ENCODE results near the gene IRX4. TPM values are rescaled to one million over a fixed set of nuclear protein-coding genes. Genes with fewer than 3 reads are reported as not detected.

The IRX4 gene
- polyA plus RNA-seq, 1 of the 3 experiments (the other 2 are of a cell fraction), result not detected

DNA sequence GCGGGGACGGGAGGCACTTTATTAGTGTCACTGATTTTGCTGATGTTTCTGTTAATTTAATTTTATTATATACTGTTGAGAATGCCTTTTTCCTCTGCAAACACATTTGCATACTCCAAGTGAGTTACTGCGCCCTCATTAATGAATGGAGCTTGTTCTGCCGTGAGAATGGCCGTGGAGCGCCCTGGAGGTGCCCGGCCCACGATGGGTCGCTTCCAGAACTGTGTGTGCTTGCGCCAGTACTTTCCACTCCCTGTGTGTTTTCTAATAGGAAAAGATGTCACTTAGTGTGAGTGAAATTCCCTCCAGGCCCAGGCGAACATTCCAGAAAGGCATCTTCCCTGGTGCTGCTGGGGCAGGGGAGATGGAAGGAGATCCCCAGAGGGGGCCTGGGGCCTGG is 51.5 kb downstream of the IRX4 start:
- no peak overlapping the region for H3K27ac ChIP-seq (ENCODE audit: low read depth in 2 of 2, low read length in 1 of 2)
- TF ChIP-seq FOXJ3 (CRISPR knock-in tag; IDR thresholded peaks at IDR 0.05) (no peak), RXRA (IDR thresholded peaks at IDR 0.05; ENCODE audit: borderline replicate concordance, low read depth) (no peak), TCF12 (IDR thresholded peaks at IDR 0.05) (no peak), SMC3 (IDR thresholded peaks at IDR 0.05; ENCODE audit: low read depth, low read length) (no peak), FOXM1 (IDR thresholded peaks at IDR 0.05; ENCODE audit: low read depth) (no peak), YY1 (IDR thresholded peaks at IDR 0.05; ENCODE audit: low read depth) (no peak), EZH2phosphoT487 (IDR thresholded peaks at IDR 0.05; ENCODE audit: borderline replicate concordance, low read depth) (no peak), SIN3A (IDR thresholded peaks at IDR 0.05; ENCODE audit: borderline replicate concordance, low read depth, low read length) (no peak), JUND (IDR thresholded peaks at IDR 0.05) (no peak), RCOR1 (IDR thresholded peaks at IDR 0.05; ENCODE audit: low read length) (no peak), NRF1 (IDR thresholded peaks at IDR 0.05; ENCODE audit: low read depth, low read length) (no peak)
- TF ChIP-seq, protein P1, sequence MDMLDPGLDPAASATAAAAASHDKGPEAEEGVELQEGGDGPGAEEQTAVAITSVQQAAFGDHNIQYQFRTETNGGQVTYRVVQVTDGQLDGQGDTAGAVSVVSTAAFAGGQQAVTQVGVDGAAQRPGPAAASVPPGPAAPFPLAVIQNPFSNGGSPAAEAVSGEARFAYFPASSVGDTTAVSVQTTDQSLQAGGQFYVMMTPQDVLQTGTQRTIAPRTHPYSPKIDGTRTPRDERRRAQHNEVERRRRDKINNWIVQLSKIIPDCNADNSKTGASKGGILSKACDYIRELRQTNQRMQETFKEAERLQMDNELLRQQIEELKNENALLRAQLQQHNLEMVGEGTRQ (IDR thresholded peaks at IDR 0.05; ENCODE audit: borderline replicate concordance, low read depth, low read length), result no peak
- TF ChIP-seq, protein P2, sequence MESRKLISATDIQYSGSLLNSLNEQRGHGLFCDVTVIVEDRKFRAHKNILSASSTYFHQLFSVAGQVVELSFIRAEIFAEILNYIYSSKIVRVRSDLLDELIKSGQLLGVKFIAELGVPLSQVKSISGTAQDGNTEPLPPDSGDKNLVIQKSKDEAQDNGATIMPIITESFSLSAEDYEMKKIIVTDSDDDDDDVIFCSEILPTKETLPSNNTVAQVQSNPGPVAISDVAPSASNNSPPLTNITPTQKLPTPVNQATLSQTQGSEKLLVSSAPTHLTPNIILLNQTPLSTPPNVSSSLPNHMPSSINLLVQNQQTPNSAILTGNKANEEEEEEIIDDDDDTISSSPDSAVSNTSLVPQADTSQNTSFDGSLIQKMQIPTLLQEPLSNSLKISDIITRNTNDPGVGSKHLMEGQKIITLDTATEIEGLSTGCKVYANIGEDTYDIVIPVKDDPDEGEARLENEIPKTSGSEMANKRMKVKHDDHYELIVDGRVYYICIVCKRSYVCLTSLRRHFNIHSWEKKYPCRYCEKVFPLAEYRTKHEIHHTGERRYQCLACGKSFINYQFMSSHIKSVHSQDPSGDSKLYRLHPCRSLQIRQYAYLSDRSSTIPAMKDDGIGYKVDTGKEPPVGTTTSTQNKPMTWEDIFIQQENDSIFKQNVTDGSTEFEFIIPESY (IDR thresholded peaks at IDR 0.05; ENCODE audit: borderline replicate concordance, low read depth), result no peak
- peaks cover 47% of the 10 kb centered on the region for H3K27me3 ChIP-seq (ENCODE audit: insufficient read depth)
- H3K4me3 ChIP-seq (ENCODE audit: low read depth in 2 of 2, low read length in 1 of 2), result no peak overlapping the region
- H3K4me2 ChIP-seq, result no peak overlapping the region
- DNase-seq, result no peak
- H3K9ac ChIP-seq, result no peak overlapping the region
- no peak overlapping the region for H2AFZ ChIP-seq (ENCODE audit: low read depth)
- no peaks in the 10 kb centered on the region for H3K36me3 ChIP-seq (replicated peaks in 1 of 2; ENCODE audit: control insufficient read depth in 1 of 2, insufficient read depth in 2 of 2, low read length in 1 of 2)
- H3K4me1 ChIP-seq (ENCODE audit: control insufficient read depth in 1 of 2, insufficient read depth in 2 of 2, low read depth in 1 of 2, low read length in 1 of 2), result no peaks in the 10 kb centered on the region
- H3K79me2 ChIP-seq (ENCODE audit: insufficient read depth), result no peaks in the 10 kb centered on the region
- no peaks in the 10 kb centered on the region for H4K20me1 ChIP-seq (ENCODE audit: insufficient read depth)
- ChIA-PET POLR2A (no interaction called here), CTCF (no interaction called here)
- no peaks in the 10 kb centered on the region for H3F3A ChIP-seq (replicated peaks; ENCODE audit: insufficient read depth)
- H3K9me2 ChIP-seq, result no peaks in the 10 kb centered on the region
- no peaks in the 10 kb centered on the region for H3K9me3 ChIP-seq
- WGBS (ENCODE audit: low lambda C conversion rate), result 91% methylated on average over 10 of the region's 11 CpGs

DNA sequence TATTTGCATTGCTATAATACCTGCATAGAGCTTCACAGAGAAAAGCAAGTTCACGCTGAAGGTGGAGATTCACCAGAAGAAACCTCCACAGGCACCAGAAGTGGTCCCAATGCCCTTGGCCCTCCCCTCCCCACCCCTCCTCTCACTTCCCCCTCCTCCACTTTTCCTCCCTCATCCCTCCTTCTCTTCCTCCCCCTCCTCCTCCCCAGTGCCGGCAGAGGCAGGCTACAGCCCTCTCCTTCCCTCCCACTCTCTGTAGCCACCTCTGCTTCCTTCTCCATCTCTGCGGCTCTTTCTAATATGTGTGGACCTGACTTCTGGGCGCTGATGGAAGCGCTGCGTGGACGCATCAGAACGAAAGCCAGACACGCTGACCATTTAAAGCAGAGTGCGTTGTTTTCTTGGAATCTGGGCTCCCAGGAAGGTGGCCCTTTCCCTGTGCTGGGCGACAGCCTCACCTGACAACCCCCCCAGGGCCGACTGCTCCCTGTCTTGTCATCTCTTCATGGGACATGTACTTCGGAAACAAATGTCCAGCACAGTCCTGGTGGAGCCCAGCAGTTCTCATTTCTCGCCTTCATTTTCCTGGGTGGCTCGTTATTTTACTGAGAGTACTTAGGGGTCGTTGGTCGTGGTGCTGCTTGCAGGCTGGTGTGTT is 52.0 kb downstream of the IRX4 start:
- no peaks in the 10 kb centered on the region for H4K20me1 ChIP-seq (ENCODE audit: insufficient read depth)
- H3K36me3 ChIP-seq (replicated peaks in 1 of 2; ENCODE audit: control insufficient read depth in 1 of 2, insufficient read depth in 2 of 2, low read length in 1 of 2), result no peaks in the 10 kb centered on the region
- H3K4me2 ChIP-seq, result no peak overlapping the region
- H3K9me2 ChIP-seq, result no peaks in the 10 kb centered on the region
- H3K4me1 ChIP-seq (ENCODE audit: control insufficient read depth in 1 of 2, insufficient read depth in 2 of 2, low read depth in 1 of 2, low read length in 1 of 2), result no peaks in the 10 kb centered on the region
- no peak overlapping the region for H3K27ac ChIP-seq (ENCODE audit: low read depth in 2 of 2, low read length in 1 of 2)
- ChIA-PET POLR2A (no interaction called here), CTCF (no interaction called here)
- no peaks in the 10 kb centered on the region for H3K79me2 ChIP-seq (ENCODE audit: insufficient read depth)
- no peaks in the 10 kb centered on the region for H3K9me3 ChIP-seq
- H3K9ac ChIP-seq, result no peak overlapping the region
- no peak for DNase-seq
- no peak overlapping the region for H3K4me3 ChIP-seq (ENCODE audit: low read depth in 2 of 2, low read length in 1 of 2)
- 71% methylated on average over 17 of the region's 17 CpGs for WGBS (ENCODE audit: low lambda C conversion rate)
- H2AFZ ChIP-seq (ENCODE audit: low read depth), result no peak overlapping the region
- H3F3A ChIP-seq (replicated peaks; ENCODE audit: insufficient read depth), result no peaks in the 10 kb centered on the region
- H3K27me3 ChIP-seq (ENCODE audit: insufficient read depth), result peaks cover 41% of the 10 kb centered on the region
- no peak for TF ChIP-seq NFIC (IDR thresholded peaks at IDR 0.05; ENCODE audit: borderline replicate concordance)
- TF ChIP-seq MXI1 (IDR thresholded peaks at IDR 0.05; ENCODE audit: low read depth, low read length), result no peak
- TF ChIP-seq, protein P3, sequence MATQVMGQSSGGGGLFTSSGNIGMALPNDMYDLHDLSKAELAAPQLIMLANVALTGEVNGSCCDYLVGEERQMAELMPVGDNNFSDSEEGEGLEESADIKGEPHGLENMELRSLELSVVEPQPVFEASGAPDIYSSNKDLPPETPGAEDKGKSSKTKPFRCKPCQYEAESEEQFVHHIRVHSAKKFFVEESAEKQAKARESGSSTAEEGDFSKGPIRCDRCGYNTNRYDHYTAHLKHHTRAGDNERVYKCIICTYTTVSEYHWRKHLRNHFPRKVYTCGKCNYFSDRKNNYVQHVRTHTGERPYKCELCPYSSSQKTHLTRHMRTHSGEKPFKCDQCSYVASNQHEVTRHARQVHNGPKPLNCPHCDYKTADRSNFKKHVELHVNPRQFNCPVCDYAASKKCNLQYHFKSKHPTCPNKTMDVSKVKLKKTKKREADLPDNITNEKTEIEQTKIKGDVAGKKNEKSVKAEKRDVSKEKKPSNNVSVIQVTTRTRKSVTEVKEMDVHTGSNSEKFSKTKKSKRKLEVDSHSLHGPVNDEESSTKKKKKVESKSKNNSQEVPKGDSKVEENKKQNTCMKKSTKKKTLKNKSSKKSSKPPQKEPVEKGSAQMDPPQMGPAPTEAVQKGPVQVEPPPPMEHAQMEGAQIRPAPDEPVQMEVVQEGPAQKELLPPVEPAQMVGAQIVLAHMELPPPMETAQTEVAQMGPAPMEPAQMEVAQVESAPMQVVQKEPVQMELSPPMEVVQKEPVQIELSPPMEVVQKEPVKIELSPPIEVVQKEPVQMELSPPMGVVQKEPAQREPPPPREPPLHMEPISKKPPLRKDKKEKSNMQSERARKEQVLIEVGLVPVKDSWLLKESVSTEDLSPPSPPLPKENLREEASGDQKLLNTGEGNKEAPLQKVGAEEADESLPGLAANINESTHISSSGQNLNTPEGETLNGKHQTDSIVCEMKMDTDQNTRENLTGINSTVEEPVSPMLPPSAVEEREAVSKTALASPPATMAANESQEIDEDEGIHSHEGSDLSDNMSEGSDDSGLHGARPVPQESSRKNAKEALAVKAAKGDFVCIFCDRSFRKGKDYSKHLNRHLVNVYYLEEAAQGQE (IDR thresholded peaks at IDR 0.05; ENCODE audit: low read depth, low read length), result no peak
- TF ChIP-seq, protein P4, sequence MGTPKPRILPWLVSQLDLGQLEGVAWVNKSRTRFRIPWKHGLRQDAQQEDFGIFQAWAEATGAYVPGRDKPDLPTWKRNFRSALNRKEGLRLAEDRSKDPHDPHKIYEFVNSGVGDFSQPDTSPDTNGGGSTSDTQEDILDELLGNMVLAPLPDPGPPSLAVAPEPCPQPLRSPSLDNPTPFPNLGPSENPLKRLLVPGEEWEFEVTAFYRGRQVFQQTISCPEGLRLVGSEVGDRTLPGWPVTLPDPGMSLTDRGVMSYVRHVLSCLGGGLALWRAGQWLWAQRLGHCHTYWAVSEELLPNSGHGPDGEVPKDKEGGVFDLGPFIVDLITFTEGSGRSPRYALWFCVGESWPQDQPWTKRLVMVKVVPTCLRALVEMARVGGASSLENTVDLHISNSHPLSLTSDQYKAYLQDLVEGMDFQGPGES (IDR thresholded peaks at IDR 0.05; ENCODE audit: low read depth, low read length), result no peak
- TF ChIP-seq NRF1 (IDR thresholded peaks at IDR 0.05; ENCODE audit: low read depth, low read length), result no peak
- no peak for TF ChIP-seq RAD21 (IDR thresholded peaks at IDR 0.05; ENCODE audit: low read length)
- TF ChIP-seq, protein P5, sequence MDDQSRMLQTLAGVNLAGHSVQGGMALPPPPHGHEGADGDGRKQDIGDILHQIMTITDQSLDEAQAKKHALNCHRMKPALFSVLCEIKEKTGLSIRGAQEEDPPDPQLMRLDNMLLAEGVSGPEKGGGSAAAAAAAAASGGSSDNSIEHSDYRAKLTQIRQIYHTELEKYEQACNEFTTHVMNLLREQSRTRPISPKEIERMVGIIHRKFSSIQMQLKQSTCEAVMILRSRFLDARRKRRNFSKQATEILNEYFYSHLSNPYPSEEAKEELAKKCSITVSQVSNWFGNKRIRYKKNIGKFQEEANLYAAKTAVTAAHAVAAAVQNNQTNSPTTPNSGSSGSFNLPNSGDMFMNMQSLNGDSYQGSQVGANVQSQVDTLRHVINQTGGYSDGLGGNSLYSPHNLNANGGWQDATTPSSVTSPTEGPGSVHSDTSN (IDR thresholded peaks at IDR 0.05), result no peak
- TF ChIP-seq RFX5 (IDR thresholded peaks at IDR 0.05; ENCODE audit: low read length), result no peak
- TF ChIP-seq RXRA (IDR thresholded peaks at IDR 0.05; ENCODE audit: borderline replicate concordance, low read depth), result no peak
- TF ChIP-seq SMC3 (IDR thresholded peaks at IDR 0.05; ENCODE audit: low read depth, low read length), result no peak

Measured in SK-N-SH (cell line).